HG03108 (cell line): ENCODE measurements around the gene TANC1.

Experiments used
- ATAC-seq: cut with Tn5 transposase; IDR thresholded peaks from one replicate; pipeline ENCODE4 v1.9.1; 2021; ENCODE audit warnings: moderate library complexity; ENCODE audit not compliant: unreplicated experiment

TANC1 gene

GRCh38 chr2:159109517-159109916, 141.1 kb downstream of the TANC1 start:
- ATAC-seq = no peak

- no peak for ATAC-seq
These were observed 142.3 kb downstream of the TANC1 start for GRCh38 chr2:159110784-159111183.

GRCh38 chr2:159111346-159111927, 143.0 kb downstream of the TANC1 start:
- ATAC-seq = no peak

- ATAC-seq = no peak
These were observed 146.4 kb downstream of the TANC1 start for GRCh38 chr2:159114835-159115234.

GRCh38 chr2:159116922-159117321, 148.5 kb downstream of the TANC1 start:
- ATAC-seq = no peak

GRCh38 chr2:159117658-159118057, 149.2 kb downstream of the TANC1 start:
- no peak for ATAC-seq

- peak; percentile 74 for ATAC-seq
These were observed 149.8 kb downstream of the TANC1 start for GRCh38 chr2:159118115-159118858.

- ATAC-seq = no peak
These were observed 150.5 kb downstream of the TANC1 start for GRCh38 chr2:159118859-159119500.

- no peak for ATAC-seq
These were observed 151.3 kb downstream of the TANC1 start for GRCh38 chr2:159119652-159120257.

GRCh38 chr2:159123786-159124185, 155.3 kb downstream of the TANC1 start:
- ATAC-seq = no peak

- no peak for ATAC-seq
These were observed 156.0 kb downstream of the TANC1 start for GRCh38 chr2:159124441-159124911.

GRCh38 chr2:159124931-159125467, 156.6 kb downstream of the TANC1 start:
- no peak for ATAC-seq

- ATAC-seq = no peak
These were observed 157.4 kb downstream of the TANC1 start for GRCh38 chr2:159125858-159126257.

- ATAC-seq = no peak
These were observed 158.1 kb downstream of the TANC1 start for GRCh38 chr2:159126432-159127022.

GRCh38 chr2:159128191-159128590, 159.8 kb downstream of the TANC1 start:
- ATAC-seq = no peak

- ATAC-seq = no peak
These were observed 160.8 kb downstream of the TANC1 start for GRCh38 chr2:159129269-159129668.

- ATAC-seq = no peak
These were observed 161.4 kb downstream of the TANC1 start for GRCh38 chr2:159129824-159130223.

GRCh38 chr2:159130302-159130701, 161.9 kb downstream of the TANC1 start:
- no peak for ATAC-seq

GRCh38 chr2:159131267-159131913, 162.9 kb downstream of the TANC1 start:
- no peak for ATAC-seq

GRCh38 chr2:159131914-159132281, 163.5 kb downstream of the TANC1 start:
- ATAC-seq = no peak

GRCh38 chr2:159133797-159134196, 165.4 kb downstream of the TANC1 start:
- no peak for ATAC-seq
